ENCODE measurements around the gene CHRNB4.

CHRNB4 gene

GRCh38 chr15:78638658-78639314 lies 2.2 kb downstream of the CHRNB4 start:
- CTCF ChIA-PET: interaction anchor here (0.8 to 5.5 kb wide), 30 partner anchors 8 to 568 kb away, joined by 3 to 46 read pairs (median 4); no protein-coding TSS in a partner anchor
- DNase-seq (ENCODE audit: low read depth, low spot score): no peak
- no peak overlapping the region for H3K4me3 ChIP-seq (ENCODE audit: low read depth, low read length)
- POLR2A ChIA-PET: no interaction called here
- TF ChIP-seq, protein P1, sequence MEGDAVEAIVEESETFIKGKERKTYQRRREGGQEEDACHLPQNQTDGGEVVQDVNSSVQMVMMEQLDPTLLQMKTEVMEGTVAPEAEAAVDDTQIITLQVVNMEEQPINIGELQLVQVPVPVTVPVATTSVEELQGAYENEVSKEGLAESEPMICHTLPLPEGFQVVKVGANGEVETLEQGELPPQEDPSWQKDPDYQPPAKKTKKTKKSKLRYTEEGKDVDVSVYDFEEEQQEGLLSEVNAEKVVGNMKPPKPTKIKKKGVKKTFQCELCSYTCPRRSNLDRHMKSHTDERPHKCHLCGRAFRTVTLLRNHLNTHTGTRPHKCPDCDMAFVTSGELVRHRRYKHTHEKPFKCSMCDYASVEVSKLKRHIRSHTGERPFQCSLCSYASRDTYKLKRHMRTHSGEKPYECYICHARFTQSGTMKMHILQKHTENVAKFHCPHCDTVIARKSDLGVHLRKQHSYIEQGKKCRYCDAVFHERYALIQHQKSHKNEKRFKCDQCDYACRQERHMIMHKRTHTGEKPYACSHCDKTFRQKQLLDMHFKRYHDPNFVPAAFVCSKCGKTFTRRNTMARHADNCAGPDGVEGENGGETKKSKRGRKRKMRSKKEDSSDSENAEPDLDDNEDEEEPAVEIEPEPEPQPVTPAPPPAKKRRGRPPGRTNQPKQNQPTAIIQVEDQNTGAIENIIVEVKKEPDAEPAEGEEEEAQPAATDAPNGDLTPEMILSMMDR (IDR thresholded peaks at IDR 0.05; ENCODE audit: insufficient read depth, low read length, missing control alignments): peak; percentile 53

- TF ChIP-seq, protein P1 (IDR thresholded peaks at IDR 0.05; ENCODE audit: insufficient read depth, low read length, missing control alignments): no peak
- ChIA-PET POLR2A (no interaction called here), CTCF (interaction anchor here (0.9 to 5.5 kb wide), 9 partner anchors 10 to 546 kb away, joined by 3 to 46 read pairs (median 6); no protein-coding TSS in a partner anchor)
- no peak for DNase-seq (ENCODE audit: low read depth, low spot score)
- no peak overlapping the region for H3K4me3 ChIP-seq (ENCODE audit: low read depth, low read length)
Observed at GRCh38 chr15:78637776-78638435, 3.1 kb downstream of the CHRNB4 start.

DNA sequence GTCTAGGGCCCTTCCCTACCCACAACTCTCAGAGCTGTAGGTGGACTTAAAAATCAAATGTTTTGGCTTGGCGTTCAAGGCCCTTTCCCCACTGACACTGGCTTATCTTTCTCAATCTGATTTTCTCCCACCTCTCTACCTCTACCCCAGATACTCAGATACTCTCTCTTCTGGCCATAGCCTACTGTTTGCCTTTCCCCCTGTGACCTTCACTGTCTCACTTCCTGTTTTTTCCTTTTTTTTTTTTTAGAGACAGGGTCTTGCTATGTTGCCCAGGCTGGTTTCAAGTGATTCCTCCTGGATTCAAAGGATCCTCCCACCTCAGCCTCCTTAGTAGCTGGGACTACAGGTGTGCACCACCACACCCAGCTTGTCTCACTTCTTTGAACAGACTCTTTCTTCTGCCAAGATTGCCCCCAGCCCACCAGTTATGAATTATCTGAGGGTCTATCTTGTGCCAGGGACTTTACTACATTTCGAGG lies 4.6 kb downstream of the CHRNB4 start:
- no peak overlapping the region for H3K4me3 ChIP-seq (ENCODE audit: low read depth, low read length)
- TF ChIP-seq, protein P1 (IDR thresholded peaks at IDR 0.05; ENCODE audit: insufficient read depth, low read length, missing control alignments): no peak
- DNase-seq (ENCODE audit: low read depth, low spot score): no peak
- POLR2A ChIA-PET: no interaction called here
- CTCF ChIA-PET: interaction anchor here (5.5 kb wide), 1 partner anchor 72 kb away, joined by 46 read pairs; no protein-coding TSS in a partner anchor

GRCh38 chr15:78635346-78635745 lies 5.7 kb downstream of the CHRNB4 start:
- DNase-seq (ENCODE audit: low read depth, low spot score): no peak
- POLR2A ChIA-PET: no interaction called here
- TF ChIP-seq, protein P1 (IDR thresholded peaks at IDR 0.05; ENCODE audit: insufficient read depth, low read length, missing control alignments): no peak
- CTCF ChIA-PET: interaction anchor here (0.7 to 5.5 kb wide), 2 partner anchors 74 to 116 kb away, joined by 3 to 46 read pairs; no protein-coding TSS in a partner anchor
- H3K4me3 ChIP-seq (ENCODE audit: low read depth, low read length): no peak overlapping the region

GRCh38 chr15:78634210-78635145 lies 6.5 kb downstream of the CHRNB4 start:
- H3K4me3 ChIP-seq (ENCODE audit: low read depth, low read length): no peak overlapping the region
- TF ChIP-seq, protein P1 (IDR thresholded peaks at IDR 0.05; ENCODE audit: insufficient read depth, low read length, missing control alignments): no peak
- ChIA-PET CTCF (interaction anchor here (1.5 kb wide), 1 partner anchor 117 kb away, joined by 4 read pairs; no protein-coding TSS in a partner anchor), POLR2A (no interaction called here)
- no peak for DNase-seq (ENCODE audit: low read depth, low spot score)
